Liver (tissue), 9 donors: Measurements from ENCODE around the gene TMED6. TPM values are rescaled to one million over a fixed set of nuclear protein-coding genes. Genes with fewer than 3 reads are reported as not detected.
"Not testable (repeated sequence)": the region's sequence is repeated elsewhere in the genome, so short reads cannot be mapped to it uniquely, and the experiment has no call there.

ENCODE experiments used
- DNase-seq: peaks from one replicate; pipeline ENCODE4 v3.0.0-alpha.2; 2017; ENCODE audit warnings: low spot score
- H3K27ac ChIP-seq, 2 donors: one replicate each; pipeline ENCODE4 v1.7.0; 2013; ENCODE audit warnings: inconsistent platforms in 2 of 2, low read length in 2 of 2, control low read depth in 1 of 2, low read depth in 1 of 2, mild to moderate bottlenecking in 1 of 2
- H3K27me3 ChIP-seq, 4 donors: one replicate each; pipeline versions ENCODE4 v1.6.1 to v1.7.0; 2013; ENCODE audit warnings: low read length in 3 of 4, inconsistent platforms in 1 of 4, mild to moderate bottlenecking in 1 of 4, moderate library complexity in 1 of 4; ENCODE audit not compliant: control insufficient read depth in 4 of 4, insufficient read depth in 4 of 4
- H3K36me3 ChIP-seq, 4 donors: one replicate each; pipeline versions ENCODE4 v1.6.1 to v1.7.0; 2013; ENCODE audit warnings: low read length in 3 of 4, mild to moderate bottlenecking in 3 of 4, low read depth in 1 of 4, moderate library complexity in 1 of 4; ENCODE audit not compliant: control insufficient read depth in 4 of 4, insufficient read depth in 3 of 4
- H3K4me1 ChIP-seq, 4 donors: one replicate each; pipeline versions ENCODE4 v1.6.1 to v1.7.0; 2013; ENCODE audit warnings: low read length in 3 of 4, mild to moderate bottlenecking in 3 of 4, moderate library complexity in 1 of 4; ENCODE audit not compliant: control insufficient read depth in 4 of 4, insufficient read depth in 4 of 4
- H3K4me3 ChIP-seq, 3 donors: one replicate each; pipeline versions ENCODE4 v1.6.1 to v1.7.0; 2013; ENCODE audit warnings: low read length in 3 of 3, control low read depth in 1 of 3, low read depth in 1 of 3, mild to moderate bottlenecking in 1 of 3
- H3K9ac ChIP-seq, 2 donors: one replicate each; pipeline ENCODE4 v1.7.0; 2013; ENCODE audit warnings: low read length in 2 of 2, mild to moderate bottlenecking in 2 of 2, moderate library complexity in 2 of 2, control low read depth in 1 of 2, low read depth in 1 of 2
- H3K9me3 ChIP-seq, 4 donors: one replicate each; pipeline versions ENCODE4 v1.6.1 to v1.7.0; 2013; ENCODE audit warnings: low read length in 3 of 4; ENCODE audit not compliant: control insufficient read depth in 4 of 4
- FOXA2 ChIP-seq: IDR thresholded peaks from 2 replicates; pipeline ENCODE4 v1.6.1; 2016; ENCODE audit warnings: antibody characterized with exemption
- HNF4A ChIP-seq, 2 donors: conservative IDR thresholded peaks; 2 replicates each; pipeline ENCODE4 v1.6.1; 2016; ENCODE audit warnings: antibody characterized with exemption in 2 of 2, mild to moderate bottlenecking in 2 of 2
- HNF4G ChIP-seq: IDR thresholded peaks from 2 replicates; pipeline ENCODE4 v1.6.1; 2016; ENCODE audit warnings: antibody characterized with exemption
- JUND ChIP-seq, 2 donors: IDR thresholded peaks; 2 replicates each; pipeline ENCODE4 v1.6.1; 2016; ENCODE audit warnings: antibody characterized with exemption in 2 of 2
- NR2F2 ChIP-seq: IDR thresholded peaks from 2 replicates; pipeline ENCODE4 v1.6.1; 2016; ENCODE audit warnings: antibody characterized with exemption
- RXRA ChIP-seq, 2 donors: IDR thresholded peaks; 2 replicates each; pipeline ENCODE4 v1.6.1; 2017 to 2018; ENCODE audit warnings: antibody characterized with exemption in 2 of 2, mild to moderate bottlenecking in 1 of 2
- TAF1 ChIP-seq: conservative IDR thresholded peaks from 2 replicates; pipeline ENCODE4 v1.6.1; 2016; ENCODE audit warnings: antibody characterized with exemption, mild to moderate bottlenecking
- WGBS: extraction: QIAGEN DNeasy Blood & Tissue Kit; methylation state at CpG from one replicate; pipeline ENCODE4 v1.1.7; 2013; 5-methylcytosine and 5-hydroxymethylcytosine counted together
- polyA plus RNA-seq, 2 donors: library from polyadenylated mRNA; stranded (reverse) in 1 of 2; unstranded in 1 of 2; fragments of 200-250 nt in 1 of 2; fragments of >200 nt in 1 of 2; fragmentation: Nextera tagmentation in 1 of 2; extraction: Ambion mirVana in 1 of 2; gene quantifications; one replicate each; pipeline versions ENCODE4 v1.2.1 to v1.2.3, GENCODE V29; 2013 to 2015
- total RNA-seq, 2 donors: library from RNA; depleted of rRNA; stranded (reverse); fragments of >200 nt; gene quantifications; one replicate each; pipeline ENCODE4 v1.2.3, GENCODE V29; 2014
- TF ChIP-seq, protein P1 (sequence below): fragments of 150-350 bp; IDR thresholded peaks from 2 replicates; pipeline ENCODE4 v1.5.1; 2017; ENCODE audit warnings: improper control_type of control experiment, low read depth, low read length; ENCODE audit not compliant: missing input control
- TF ChIP-seq, protein P2 (sequence below): IDR thresholded peaks from 2 replicates; pipeline ENCODE4 v1.6.1; 2016; ENCODE audit warnings: antibody characterized with exemption, mild to moderate bottlenecking
- donor health status: healthy.
- donor health status: healthy.
- donor health status: healthy.
- donor health status: healthy.
- donor health status: healthy.

Gene TMED6
- total and polyA plus RNA-seq, 4 donors: 0.18 to 46.2 (median 11.0) TPM

DNA sequence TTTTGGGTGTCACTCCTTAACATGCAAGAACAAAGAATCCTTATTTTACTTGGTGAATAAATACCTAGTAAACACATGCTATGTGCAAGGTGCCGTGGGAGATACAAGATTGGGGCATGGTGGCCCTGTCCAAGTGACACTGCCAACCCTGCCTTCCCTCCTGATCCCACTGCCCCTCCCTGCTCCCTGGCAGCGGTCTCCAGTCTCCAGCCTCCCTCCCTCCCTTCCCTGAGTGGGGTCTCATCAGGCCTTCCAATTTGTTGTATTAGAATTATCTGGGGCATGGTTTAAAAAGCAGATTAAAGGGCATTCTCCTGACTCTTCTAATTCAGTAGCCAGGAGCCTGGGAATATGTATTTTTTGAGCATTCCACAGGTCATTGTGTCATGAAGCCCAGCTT is 12.5 kb upstream of the TMED6 start:
- H3K9ac ChIP-seq: no peak overlapping the region
- peaks cover 9 to 53% (median 34%) of the 10 kb centered on the region in 4 donors for H3K36me3 ChIP-seq
- H3K27me3 ChIP-seq: no peaks in the 10 kb centered on the region
- H3K4me3 ChIP-seq: no peak overlapping the region
- WGBS: 97% methylated on average over 2 of the region's 2 CpGs
- no peaks in the 10 kb centered on the region for H3K4me1 ChIP-seq
- no peak for DNase-seq
- H3K27ac ChIP-seq: no peak overlapping the region
- H3K9me3 ChIP-seq: no peaks in the 10 kb centered on the region
- TF ChIP-seq TAF1 (no peak), FOXA2 (no peak), HNF4A (conservative IDR thresholded peaks at IDR 0.05) (no peak)

DNA sequence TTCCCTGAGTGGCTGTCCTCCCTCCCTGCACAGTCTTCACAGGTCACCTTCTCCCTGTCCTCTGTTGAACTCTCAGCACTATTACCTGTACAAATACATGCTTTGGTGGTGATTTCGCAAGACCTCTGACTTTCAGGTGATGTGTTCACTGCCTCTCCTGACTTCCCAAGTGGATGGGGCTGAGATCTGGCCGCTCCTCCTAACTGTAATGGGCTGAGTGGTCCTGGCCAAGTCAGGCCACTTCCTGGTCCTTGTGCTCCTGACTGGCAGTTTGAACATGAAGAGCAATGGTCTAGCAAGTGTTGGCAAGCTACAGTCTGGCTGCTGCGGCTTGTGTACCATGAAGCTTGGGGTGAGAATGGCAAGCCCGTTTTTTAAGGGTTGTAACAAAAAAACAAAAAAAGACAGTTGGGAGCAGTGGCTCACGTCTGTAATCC is 11.7 kb upstream of the TMED6 start:
- no peak overlapping the region for H3K9ac ChIP-seq
- H3K27ac ChIP-seq: no peak overlapping the region
- no peak for TF ChIP-seq NR2F2
- TF ChIP-seq, protein P1, sequence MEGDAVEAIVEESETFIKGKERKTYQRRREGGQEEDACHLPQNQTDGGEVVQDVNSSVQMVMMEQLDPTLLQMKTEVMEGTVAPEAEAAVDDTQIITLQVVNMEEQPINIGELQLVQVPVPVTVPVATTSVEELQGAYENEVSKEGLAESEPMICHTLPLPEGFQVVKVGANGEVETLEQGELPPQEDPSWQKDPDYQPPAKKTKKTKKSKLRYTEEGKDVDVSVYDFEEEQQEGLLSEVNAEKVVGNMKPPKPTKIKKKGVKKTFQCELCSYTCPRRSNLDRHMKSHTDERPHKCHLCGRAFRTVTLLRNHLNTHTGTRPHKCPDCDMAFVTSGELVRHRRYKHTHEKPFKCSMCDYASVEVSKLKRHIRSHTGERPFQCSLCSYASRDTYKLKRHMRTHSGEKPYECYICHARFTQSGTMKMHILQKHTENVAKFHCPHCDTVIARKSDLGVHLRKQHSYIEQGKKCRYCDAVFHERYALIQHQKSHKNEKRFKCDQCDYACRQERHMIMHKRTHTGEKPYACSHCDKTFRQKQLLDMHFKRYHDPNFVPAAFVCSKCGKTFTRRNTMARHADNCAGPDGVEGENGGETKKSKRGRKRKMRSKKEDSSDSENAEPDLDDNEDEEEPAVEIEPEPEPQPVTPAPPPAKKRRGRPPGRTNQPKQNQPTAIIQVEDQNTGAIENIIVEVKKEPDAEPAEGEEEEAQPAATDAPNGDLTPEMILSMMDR: no peak
- TF ChIP-seq, protein P2, sequence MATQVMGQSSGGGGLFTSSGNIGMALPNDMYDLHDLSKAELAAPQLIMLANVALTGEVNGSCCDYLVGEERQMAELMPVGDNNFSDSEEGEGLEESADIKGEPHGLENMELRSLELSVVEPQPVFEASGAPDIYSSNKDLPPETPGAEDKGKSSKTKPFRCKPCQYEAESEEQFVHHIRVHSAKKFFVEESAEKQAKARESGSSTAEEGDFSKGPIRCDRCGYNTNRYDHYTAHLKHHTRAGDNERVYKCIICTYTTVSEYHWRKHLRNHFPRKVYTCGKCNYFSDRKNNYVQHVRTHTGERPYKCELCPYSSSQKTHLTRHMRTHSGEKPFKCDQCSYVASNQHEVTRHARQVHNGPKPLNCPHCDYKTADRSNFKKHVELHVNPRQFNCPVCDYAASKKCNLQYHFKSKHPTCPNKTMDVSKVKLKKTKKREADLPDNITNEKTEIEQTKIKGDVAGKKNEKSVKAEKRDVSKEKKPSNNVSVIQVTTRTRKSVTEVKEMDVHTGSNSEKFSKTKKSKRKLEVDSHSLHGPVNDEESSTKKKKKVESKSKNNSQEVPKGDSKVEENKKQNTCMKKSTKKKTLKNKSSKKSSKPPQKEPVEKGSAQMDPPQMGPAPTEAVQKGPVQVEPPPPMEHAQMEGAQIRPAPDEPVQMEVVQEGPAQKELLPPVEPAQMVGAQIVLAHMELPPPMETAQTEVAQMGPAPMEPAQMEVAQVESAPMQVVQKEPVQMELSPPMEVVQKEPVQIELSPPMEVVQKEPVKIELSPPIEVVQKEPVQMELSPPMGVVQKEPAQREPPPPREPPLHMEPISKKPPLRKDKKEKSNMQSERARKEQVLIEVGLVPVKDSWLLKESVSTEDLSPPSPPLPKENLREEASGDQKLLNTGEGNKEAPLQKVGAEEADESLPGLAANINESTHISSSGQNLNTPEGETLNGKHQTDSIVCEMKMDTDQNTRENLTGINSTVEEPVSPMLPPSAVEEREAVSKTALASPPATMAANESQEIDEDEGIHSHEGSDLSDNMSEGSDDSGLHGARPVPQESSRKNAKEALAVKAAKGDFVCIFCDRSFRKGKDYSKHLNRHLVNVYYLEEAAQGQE: no peak
- TF ChIP-seq TAF1: no peak
- no peak for TF ChIP-seq RXRA (IDR thresholded peaks at IDR 0.05)
- TF ChIP-seq JUND (IDR thresholded peaks at IDR 0.05): no peak
- TF ChIP-seq HNF4G: no peak
- H3K4me1 ChIP-seq: no peaks in the 10 kb centered on the region
- 89% methylated on average over 5 of the region's 5 CpGs for WGBS
- DNase-seq: no peak
- no peak overlapping the region for H3K4me3 ChIP-seq
- H3K9me3 ChIP-seq: no peaks in the 10 kb centered on the region
- H3K27me3 ChIP-seq: no peaks in the 10 kb centered on the region
- H3K36me3 ChIP-seq: peaks cover 9 to 48% (median 31%) of the 10 kb centered on the region in 4 donors

DNA sequence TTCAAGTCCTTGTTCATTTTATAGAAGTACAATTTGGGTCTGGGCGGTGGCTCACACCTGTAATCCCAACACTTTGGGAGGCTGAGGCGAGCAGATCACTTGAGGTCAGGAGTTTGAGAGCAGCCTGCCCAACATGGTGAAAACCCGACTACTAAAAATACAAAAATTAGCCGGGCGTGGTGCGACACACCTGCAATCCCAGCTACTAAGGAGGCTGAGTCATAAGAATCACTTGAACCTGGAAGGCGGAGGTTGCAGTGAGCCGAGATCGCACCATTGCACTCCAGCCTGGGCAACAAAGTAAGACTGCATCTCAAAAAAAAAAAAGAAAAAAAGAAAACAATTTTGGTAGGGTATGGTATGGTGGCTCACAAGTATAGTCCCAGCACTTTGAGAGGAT is 8.5 kb upstream of the TMED6 start:
- not testable (repeated sequence) for H3K9me3 ChIP-seq, H3K9ac ChIP-seq, DNase-seq, H3K27me3 ChIP-seq, H3K27ac ChIP-seq, H3K4me1 ChIP-seq, H3K4me3 ChIP-seq
- 94% methylated on average over 9 of the region's 9 CpGs for WGBS
- H3K36me3 ChIP-seq: peaks cover 2 to 37% (median 26%) of the 10 kb centered on the region in 4 donors
